IPS DF 4.7 (cell line): ENCODE measurements around the gene ACTRT3.

Experiments
- DNase-seq: peaks from one replicate; pipeline ENCODE4 v3.0.0-alpha.2; 2013; ENCODE audit warnings: low spot score; ENCODE audit errors: extremely low read depth

The ACTRT3 gene

DNA sequence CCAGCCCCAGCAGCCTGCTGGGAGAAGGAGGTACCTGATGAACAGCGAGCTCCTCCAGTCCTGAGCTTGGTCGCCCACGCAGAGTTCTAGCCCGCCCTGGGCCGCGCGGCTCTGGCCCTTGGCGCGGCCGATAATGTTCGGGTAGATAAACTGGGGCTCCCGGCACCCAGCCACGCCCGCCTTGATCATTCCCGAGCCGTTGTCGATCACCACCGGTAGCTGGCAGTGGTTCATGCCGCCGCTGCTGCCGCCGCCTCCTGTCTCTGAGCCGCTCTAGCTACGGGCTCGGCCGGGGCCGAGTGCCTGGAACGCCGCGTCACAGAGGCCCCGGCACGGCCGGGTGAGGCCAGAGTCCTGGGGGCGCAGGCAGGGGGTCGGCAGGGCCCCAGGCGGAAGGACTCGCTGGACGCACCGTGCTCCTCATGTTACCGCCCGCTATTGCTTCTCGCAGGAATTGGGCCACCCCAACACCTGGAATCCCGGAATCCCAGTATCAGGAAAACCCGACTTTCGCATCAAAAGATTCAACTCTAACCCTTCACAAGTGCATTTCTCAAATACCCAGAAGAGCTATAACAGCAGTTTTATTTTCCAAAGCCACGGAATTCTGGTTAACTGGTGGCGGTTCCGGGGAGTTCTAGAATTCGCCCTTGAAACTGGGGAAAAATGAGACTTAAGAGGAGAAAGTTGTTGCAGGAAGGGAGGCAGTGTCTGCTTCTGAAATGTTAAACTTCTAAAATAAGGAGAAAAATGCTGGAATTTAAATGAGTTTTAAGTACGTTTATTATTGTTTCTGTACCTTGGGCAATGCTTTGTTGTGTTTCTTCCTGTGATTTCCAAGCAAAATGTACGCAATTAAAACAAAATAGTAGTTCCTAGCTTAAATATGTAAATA, at the start of gene ACTRT3:
ACTRT3 (minus strand) TSS at position 275 of the 895 bp plus-strand sequence; CDS start at position 234, 41 bp downstream.
- DNase-seq, result peak; percentile 25

DNA sequence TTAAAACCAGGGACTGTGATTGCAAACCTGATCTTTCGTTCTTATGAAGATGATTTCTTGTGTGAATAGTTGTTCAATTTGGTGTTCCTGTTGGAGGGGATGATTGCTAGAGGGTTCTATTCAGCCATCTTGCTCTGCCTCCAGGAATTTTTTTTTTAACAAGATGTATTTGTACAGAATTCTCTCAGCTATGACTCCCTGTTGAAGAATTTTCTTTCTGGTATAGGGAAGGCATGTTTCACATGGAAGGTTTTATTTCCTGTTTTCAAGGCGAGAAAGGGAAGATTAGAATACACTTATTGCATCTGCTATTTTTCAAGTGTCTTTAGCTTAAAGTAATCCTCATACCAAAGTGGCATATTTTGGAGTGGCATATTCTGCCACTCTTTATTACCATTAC, 49.0 kb upstream of the ACTRT3 start:
- no peak for DNase-seq

DNA sequence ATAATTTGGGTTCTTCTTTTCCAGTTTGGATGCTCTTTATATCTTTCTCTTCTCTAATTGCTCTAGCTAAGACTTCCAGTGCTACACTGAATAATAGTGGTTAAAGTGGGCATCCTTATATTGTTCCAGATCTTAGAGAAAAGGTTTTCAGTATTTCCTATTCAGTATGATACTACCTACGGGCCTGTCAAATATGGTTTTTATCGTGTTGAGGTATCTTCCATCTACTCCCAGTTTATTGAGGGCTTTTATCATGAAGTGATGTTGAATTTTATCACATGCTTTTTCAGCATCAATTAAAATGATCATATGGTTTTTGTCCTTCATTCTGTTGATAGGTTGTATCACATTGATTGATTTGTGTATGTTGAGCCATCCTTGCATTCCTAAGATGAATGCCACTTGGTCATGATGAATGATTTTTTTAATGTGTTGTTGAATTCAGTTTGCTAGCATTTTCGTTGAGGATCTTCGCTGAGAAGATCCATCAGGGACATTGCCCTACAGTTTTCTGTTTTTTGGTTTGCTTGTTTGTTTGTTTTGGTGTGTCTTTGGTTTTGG, 46.3 kb upstream of the ACTRT3 start:
- DNase-seq, result no peak

DNA sequence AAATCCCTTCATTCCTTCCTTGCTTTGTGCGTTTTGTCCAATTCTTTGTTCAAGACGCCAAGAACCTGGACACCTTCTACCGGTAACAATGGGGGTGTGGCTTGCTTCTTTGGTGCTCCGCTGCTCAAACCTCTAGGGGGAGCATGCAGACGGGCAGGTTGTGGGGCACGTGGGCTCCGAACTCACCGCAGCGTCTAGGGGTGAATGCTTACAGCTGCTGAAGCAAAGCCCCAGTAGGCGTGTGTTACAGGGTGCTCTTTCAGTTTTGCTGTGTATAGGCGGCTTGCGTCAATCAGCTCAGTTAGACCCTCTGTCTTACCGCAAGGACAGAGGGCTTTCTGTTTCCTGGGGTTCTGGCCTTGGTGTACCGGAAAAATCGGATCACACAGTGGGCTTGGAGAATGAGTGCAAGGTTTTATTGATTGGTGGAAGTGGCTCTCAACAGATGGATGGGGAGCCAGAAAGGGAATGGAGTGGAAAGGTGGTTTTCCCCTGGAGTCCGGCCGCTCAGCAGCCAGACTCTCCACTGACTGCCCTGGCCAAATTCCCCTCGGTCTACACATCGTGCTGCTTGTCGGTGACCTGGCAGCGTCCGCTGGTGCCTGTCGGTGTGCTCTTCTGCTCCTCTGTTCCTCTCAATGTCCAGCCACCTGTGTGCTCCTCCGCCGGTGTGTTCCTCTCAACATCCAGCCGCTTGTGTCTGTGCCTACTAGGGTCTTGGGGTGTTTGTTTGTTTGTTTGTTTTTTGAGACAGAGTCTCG, 44.6 kb upstream of the ACTRT3 start:
- DNase-seq, result no peak

DNA sequence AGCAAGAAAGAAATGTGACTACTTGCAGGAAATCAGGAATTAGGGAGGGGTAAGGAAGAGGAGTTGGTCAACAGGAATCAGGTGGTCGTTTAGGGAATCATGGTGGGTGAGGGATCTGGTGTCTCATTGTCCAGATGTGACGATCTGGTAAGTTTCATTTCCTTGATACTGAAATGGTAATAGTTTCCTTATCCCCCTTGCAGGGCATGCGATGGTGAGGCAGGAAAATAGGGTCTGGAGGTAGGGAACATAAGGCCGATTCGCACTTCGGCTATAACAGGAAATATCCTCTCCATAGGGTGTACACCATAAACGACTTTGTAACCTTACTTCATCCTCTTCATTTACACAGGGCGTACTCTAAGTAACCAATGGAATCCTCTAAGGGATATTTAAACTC, 43.9 kb upstream of the ACTRT3 start:
- DNase-seq, result no peak

DNA sequence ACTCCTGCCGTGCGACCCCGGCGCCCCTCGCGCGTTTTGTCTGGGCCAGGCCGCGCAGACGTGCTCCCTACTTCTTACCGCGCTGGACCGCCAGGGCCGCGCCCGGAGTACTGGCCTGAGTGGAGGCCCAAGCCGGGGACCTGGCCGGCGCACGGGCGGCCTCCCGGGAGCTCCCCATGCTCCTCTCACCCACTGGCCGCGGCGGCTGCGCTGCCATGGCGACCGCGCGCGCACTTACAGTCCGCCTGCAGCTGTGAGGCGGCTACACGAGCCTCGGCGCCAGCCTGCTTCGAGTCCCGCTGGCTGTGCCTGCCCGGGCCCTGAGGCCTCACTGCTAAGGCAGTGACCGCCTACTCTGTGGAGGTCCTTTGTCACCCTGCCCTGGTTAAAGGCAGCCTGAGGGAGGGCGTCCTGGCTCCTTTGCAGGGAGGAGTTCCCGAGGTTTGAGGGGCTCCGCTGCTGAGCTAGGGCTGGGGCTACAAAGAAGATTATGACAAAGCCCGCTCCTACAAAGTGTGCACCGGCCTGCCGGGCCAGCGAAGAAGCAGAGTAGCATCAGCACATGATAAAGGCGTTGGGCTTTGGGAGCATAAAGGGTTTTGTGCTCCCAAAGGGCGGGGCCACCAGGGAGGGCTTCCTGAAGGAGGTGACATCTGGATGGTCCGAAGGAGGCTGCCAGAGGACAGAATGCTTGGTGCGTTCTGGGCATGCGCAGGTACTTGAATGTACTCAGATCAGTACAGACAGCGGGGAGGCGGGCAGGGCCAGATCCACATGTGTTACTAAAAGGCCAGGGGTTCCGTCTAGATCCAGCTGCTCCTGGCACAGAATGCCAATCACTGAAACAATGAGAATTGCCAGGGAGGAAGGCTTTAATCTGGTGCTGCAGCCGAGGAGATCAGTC, 43.2 kb upstream of the ACTRT3 start, which contains the start of the genes LRRC34 and LRRIQ4:
LRRC34 (minus strand) TSS at position 573 of the 904 bp plus-strand sequence; CDS start at position 217, 356 bp downstream.
LRRIQ4 (plus strand) TSS at position 539 of the 904 bp plus-strand sequence. CDS start 9,052 bp downstream, outside the sequence.
- DNase-seq, result no peak

DNA sequence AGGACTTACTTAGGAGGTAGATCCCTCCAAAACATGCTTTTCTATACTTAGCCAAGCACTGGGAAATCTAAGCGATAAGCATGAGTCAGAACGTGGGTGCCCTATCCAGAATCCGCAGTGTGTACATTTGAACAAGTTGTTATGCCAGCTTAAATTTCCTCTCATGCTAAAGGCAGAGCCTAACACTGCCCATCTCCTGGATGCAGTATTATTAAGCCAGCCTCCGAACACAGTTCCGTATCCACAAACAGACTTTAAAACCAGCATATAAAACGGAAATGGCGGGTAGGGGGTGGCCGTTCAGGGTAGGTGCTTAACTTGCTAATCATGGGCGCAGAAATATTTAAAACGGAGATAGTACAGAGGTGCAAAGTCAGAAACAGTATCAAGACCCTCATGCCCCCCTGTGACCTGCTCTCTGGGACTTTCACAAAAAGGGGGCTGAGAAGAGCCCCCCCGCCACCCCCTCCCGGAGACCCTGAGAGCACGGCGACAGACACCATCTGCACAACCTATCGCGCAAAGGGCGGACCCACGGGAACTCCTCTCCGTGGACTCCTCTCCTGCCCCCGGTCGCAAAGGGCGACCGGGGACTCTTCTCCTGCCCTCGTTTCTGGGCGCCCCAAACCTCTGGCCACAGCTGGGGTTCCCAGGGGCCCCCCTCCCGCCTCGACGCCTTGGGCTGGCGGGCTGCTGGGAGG, 42.4 kb upstream of the ACTRT3 start:
- no peak for DNase-seq

DNA sequence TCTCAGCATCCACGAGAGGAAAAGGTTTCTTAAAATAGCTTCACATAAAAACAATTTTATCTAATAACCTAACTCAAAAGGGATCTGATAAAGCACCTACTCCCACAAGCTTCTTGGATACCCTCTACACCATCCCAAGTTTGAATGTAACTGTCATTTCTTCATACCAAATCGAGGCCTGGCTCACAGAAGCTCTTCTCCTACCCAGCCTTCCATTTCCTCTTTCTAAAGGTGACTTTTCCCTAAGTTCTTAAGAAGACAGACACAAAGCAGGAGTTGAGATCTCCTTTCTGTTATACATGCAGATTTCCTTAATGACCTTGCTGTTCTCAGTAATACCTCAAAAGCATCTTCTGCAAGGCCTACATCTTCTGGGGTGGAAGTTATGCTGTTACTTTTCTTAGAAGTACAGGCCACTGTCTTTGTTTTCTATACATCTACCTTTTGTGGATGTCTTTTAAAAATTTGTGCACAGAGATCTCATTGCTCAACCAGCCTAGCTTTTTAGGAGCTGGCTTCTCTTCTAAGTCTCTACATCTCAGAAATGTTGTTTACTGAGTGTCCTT, 40.0 kb upstream of the ACTRT3 start:
- DNase-seq, result no peak

DNA sequence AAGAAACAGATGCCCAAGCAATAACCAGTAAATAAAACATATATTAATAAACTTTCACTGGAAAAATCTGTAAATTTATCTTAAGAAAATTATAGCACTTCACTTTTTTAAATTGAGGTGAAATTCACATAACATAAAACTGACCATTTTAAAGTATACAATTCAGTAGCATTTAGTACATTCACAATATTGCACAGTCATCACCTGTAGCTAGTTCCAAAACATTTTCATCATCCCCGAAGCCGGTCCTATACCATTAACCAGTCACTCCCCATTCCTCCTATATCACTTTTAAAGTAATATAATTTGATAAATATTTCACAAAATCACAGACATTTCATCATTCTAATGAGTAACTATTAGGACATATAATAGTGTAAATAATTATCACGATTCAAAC, 35.3 kb upstream of the ACTRT3 start:
- no peak for DNase-seq

DNA sequence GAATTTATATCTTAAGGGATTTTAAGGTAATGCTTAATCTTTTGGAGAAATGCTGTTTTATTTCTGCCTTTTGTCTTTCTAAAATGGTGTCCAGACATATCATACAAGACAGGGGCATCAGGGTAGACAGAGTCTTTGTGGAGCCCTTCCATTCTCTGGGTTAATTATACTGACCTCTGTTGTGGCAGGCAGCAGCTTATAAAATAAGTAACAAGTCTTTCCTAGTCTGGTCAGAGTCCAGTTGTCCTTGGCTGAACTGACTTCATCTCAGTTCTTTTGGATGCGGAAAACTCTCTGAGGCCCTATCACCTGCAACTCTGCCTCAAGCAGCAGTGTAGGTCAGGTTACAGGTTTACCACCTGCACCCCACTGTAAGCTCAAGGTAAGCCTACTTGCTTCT, 23.0 kb upstream of the ACTRT3 start:
- DNase-seq, result no peak

DNA sequence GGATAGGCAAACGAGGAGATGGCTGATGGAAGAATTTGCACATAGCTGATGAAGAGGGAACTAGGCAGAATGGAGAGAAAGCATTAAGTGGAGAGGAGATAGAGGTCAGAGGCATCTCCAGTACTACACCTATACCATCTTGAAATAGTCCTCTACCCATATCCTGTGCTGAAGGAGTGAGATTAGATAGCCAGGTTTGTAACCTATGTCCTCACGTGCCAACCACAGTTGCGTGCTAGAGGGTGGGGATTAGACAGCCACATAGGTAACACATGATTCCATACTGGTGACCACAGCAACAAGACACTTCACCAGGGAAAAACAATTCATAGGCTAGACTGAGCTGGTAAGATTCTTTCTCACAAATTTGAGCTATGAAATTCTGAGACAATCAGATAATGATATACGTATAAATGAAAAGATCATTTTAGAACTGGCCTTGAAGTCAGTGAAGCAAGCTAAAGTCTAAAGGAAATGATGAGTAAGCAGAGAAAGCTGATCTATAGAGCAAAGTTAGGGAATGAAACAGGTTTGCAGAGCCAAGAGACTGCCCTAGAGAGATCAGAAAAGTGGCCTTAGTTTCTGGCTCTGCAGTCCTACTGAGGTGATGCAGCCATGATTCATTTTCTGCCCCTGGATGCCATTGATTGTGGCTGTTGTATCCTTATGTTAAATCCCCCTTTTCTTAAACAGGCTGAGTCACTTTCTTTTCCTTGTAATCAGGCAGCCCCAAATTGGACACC, 21.5 kb upstream of the ACTRT3 start:
- no peak for DNase-seq

DNA sequence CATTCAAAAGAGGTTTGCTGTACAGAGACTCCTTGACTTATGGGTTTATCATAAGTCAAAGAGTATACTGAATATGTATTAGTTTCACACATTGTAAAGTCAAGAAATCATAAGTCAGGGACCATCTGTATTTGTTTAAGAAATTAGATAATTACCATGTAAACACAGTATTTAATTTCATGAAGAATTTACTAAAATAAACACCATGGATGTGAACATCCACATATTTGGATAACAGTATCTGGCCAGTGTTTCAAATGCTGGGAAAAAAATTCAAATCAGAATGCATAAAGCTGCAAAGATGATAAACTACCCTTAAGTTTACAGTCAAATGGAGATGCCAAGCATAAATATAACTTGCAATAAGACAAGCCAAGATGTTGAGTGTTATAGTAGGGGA, 20.9 kb upstream of the ACTRT3 start:
- no peak for DNase-seq

DNA sequence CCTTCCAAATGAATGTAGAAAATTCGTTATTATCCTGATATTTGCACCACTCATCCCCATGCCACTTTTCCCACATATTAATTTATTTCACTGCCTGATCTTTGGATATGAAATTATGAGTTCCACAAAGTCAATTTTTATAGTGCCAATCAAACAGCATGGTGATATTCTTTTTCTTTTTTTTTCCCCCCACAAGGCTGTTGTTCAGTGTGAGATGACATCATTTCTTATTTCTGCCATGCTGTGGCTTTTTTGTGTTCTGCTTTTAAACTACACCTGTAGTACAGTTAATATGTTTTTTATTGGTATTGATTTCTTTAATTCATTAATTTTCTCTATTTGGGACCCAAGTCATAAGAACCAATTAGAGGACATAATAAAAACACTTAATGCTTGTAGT, 18.4 kb upstream of the ACTRT3 start:
- no peak for DNase-seq

DNA sequence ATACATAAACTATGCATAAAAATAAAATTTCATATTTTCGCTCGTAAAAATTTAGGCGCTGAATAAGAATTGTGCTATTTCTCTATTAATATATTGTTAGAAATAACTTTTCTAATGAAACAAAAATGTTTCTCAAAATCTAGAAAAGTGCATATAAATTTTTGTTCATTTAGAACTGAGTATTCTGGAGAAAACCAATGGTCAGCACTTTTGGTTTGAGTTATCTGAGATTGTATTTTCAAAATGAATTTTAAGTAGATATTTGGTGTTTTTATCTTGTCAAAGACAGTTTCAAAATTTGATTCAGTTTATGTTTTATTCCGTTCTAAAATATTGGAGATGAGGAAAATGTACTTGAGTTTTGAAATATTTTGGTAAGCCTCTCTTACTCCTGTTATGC, 17.8 kb upstream of the ACTRT3 start:
- no peak for DNase-seq

DNA sequence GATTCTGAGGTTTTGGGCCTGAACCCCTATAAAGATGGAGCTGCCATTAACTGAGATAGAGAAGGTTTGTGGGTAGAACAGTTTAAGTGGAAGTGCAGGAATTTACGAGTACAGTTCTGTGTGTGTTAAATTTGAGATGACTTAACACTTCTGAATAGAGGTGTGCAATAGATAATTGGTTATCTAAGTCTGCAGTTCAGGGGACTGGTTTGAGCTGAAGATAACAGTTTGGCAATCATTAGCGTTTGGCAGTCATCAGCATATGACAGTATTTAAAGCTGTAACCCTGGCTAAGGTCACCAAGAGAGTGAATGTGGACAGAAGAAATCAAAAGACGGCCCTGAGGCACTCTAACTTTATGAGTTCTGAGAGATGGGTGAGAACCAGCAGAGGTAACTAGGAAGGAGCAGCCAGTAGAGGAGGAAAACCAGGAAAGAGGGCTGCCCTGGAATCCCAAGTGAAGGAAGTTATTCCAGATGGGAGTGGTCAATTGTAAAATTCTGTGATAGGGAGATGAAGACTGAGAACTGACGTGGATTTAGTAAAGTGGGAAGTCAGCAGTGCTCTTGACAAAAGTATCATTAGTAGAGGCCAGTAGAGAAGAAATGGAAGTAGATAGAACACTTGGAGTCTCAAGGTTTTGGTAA, 12.0 kb upstream of the ACTRT3 start:
- DNase-seq, result no peak

DNA sequence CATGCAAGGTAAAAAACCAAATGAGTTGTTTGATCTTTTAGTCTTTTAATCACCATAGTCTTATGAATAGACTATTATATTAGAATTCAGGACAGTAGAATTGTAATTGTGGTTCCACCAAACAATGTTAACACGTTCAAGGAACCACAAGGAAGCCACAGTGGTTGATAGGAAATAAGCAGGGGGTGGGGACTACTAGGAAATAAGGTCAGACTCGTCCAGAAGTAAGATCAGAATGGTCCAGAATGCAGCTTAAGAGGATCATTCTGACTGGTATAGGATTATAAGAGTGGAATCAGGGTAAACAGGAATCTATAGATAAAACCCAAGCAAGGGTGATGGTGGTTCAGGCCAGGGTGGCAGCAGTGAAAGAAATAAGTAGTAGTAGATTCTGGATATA, 11.4 kb upstream of the ACTRT3 start:
- no peak for DNase-seq

DNA sequence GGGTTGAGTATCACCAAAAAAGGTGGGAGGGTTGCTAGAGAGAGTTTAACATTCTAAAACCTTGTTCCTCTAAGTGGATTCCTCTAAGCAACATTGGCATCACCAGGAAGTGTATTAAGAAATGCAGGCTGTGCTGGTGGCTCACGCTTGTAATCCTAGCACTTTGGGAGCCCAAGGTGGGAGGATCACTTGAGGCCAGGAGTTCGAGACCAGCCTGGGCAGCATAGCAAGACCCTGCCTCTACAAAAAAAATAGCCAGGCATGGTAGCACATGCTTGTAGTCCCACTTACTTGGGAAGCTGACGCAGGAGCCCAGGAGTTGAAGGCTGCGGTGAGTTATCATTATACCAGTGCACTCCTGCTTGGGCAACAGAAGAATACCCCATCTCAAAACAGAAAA, 8.5 kb upstream of the ACTRT3 start:
- DNase-seq, result no peak

DNA sequence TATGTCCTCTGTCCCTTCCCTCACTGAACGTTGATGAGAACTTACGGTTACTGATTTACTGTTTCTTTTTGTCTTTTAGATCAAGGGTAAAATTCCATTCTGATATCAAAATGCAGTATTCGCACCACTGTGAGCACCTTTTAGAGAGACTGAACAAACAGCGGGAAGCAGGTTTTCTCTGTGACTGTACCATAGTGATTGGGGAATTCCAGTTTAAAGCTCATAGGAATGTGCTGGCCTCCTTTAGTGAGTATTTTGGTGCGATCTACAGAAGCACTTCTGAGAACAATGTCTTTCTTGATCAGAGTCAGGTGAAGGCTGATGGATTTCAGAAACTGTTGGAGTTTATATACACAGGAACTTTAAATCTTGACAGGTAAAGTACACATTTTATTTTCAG, 4.8 kb upstream of the ACTRT3 start:
- DNase-seq, result no peak
